GM12878 (cell line): ENCODE measurements around the gene MASP1. TPM values are rescaled to one million over a fixed set of nuclear protein-coding genes. Genes with fewer than 3 reads are reported as not detected.

Experiments
- ATAC-seq: fragments of 200-7000 bp; cut with Tn5 transposase; 3 replicates; pipeline ENCODE4 v1.9.1; 2020; ENCODE audit warnings: mild to moderate bottlenecking, moderate library complexity
- BruUV-seq: library from RNA; stranded (reverse); fragments of 400-500 nt; replicated peaks from 2 replicates; lab custom pipeline; 2021; lab: Mats Ljungman, UMichigan
- CTCF ChIA-PET: fragments of 300-600 bp; sonication (Branson Sonifier 250); formaldehyde crosslinking; extraction: SDS; loops from one replicate; lab custom pipeline; 2021; ENCODE audit warnings: inconsistent platforms; lab: Yijun Ruan, JAX
- POLR2A ChIA-PET: fragments of 350-600 bp; formaldehyde crosslinking; extraction: SDS; loops from one replicate; lab custom pipeline; 2021; ENCODE audit warnings: inconsistent platforms; lab: Charles Lee
- RAD21 ChIA-PET: fragments of 300-600 bp; sonication (Branson Sonifier 250); formaldehyde crosslinking; loops from one replicate; lab custom pipeline; 2023; ENCODE audit warnings: antibody characterized with exemption; ENCODE audit not compliant: unreplicated experiment; lab: Charles Lee
- SMC1A ChIA-PET: fragments of 300-600 bp; sonication (Branson Sonifier 250); formaldehyde crosslinking; loops from one replicate; lab custom pipeline; 2023; ENCODE audit not compliant: unreplicated experiment, uncharacterized antibody; lab: Charles Lee
- DNase-seq: peaks from one replicate; pipeline ENCODE4 v3.0.0-alpha.2; 2011; ENCODE audit warnings: low read depth, low spot score
- FAIRE-seq: peaks from 3 replicates; lab custom pipeline; 2011; peaks lifted over from hg19 to GRCh38; lab: Jason Lieb, UNC
- H2AFZ ChIP-seq: 2 replicates; pipeline ENCODE4 v1.6.0; 2011; ENCODE audit warnings: low read depth, low read length, control low read depth; ENCODE audit not compliant: control insufficient read depth
- H3K27ac ChIP-seq: 2 replicates; pipeline ENCODE4 v1.5.1; 2011; ENCODE audit warnings: control low read depth; ENCODE audit not compliant: control insufficient read depth, insufficient read depth
- H3K27me3 ChIP-seq, 2 experiments: replicated peaks in 1 of 2; 2 replicates each; pipeline versions ENCODE4 v1.6.0 to v1.6.1; 2011; ENCODE audit warnings: low read length in 1 of 2; ENCODE audit not compliant: control insufficient read depth in 2 of 2, insufficient read depth in 2 of 2
- H3K36me3 ChIP-seq, 2 experiments: 2 replicates each; pipeline ENCODE4 v1.5.1; 2011; ENCODE audit warnings: low read length in 1 of 2; ENCODE audit not compliant: control insufficient read depth in 2 of 2, insufficient read depth in 2 of 2
- H3K4me1 ChIP-seq: 2 replicates; pipeline ENCODE4 v1.6.1; 2011; ENCODE audit warnings: mild to moderate bottlenecking, low read length, moderate library complexity, mixed read lengths; ENCODE audit not compliant: control insufficient read depth, insufficient read depth
- H3K4me2 ChIP-seq: 2 replicates; pipeline ENCODE4 v1.6.0; 2011; ENCODE audit warnings: control low read depth; ENCODE audit not compliant: control insufficient read depth, insufficient read depth
- H3K4me3 ChIP-seq: fragments of 200-600 bp; sonication (generic); 2 replicates; pipeline ENCODE4 v1.5.1; 2016
- H3K79me2 ChIP-seq: 2 replicates; pipeline ENCODE4 v1.6.0; 2011; ENCODE audit warnings: low read length; ENCODE audit not compliant: control insufficient read depth, insufficient read depth
- H3K9ac ChIP-seq: 2 replicates; pipeline ENCODE4 v1.8.0; 2011; ENCODE audit warnings: low read length, control low read depth, mixed read lengths; ENCODE audit not compliant: control insufficient read depth, insufficient read depth
- H3K9me3 ChIP-seq: replicated peaks from 3 replicates; pipeline ENCODE4 v1.5.1; 2011; ENCODE audit warnings: mild to moderate bottlenecking, low read length; ENCODE audit not compliant: control insufficient read depth, insufficient read depth
- H4K20me1 ChIP-seq: 2 replicates; pipeline ENCODE4 v1.6.0; 2011; ENCODE audit not compliant: control insufficient read depth, insufficient read depth
- ATF2 ChIP-seq: IDR thresholded peaks from 2 replicates; pipeline ENCODE4 v1.6.1; 2012; ENCODE audit warnings: low read length, inconsistent platforms
- CHD2 ChIP-seq: IDR thresholded peaks from 2 replicates; pipeline ENCODE4 v1.6.1; 2011; ENCODE audit warnings: low read depth, low read length, improper control_type of control experiment, borderline replicate concordance
- FOS ChIP-seq: IDR thresholded peaks from 3 replicates; pipeline ENCODE4 v1.6.1; 2011; ENCODE audit warnings: borderline replicate concordance; ENCODE audit not compliant: insufficient read length; ENCODE audit errors: extremely low read depth
- HCFC1 ChIP-seq: fragments of 150-350 bp; IDR thresholded peaks from 2 replicates; pipeline ENCODE4 v1.6.1; 2014; ENCODE audit warnings: low read length
- IKZF1 ChIP-seq: fragments of 450-650 bp; conservative IDR thresholded peaks from 2 replicates; pipeline ENCODE4 v1.6.1; 2017; ENCODE audit warnings: antibody characterized with exemption, mild to moderate bottlenecking
- IRF5 ChIP-seq: fragments of 450-650 bp; IDR thresholded peaks from 2 replicates; pipeline ENCODE4 v1.6.1; 2017; ENCODE audit warnings: borderline replicate concordance
- LARP7 ChIP-seq: fragments of 450-650 bp; IDR thresholded peaks from 2 replicates; pipeline ENCODE4 v1.6.1; 2017; ENCODE audit warnings: mild to moderate bottlenecking
- NFXL1 ChIP-seq: fragments of 450-650 bp; IDR thresholded peaks from 2 replicates; pipeline ENCODE4 v1.6.1; 2017; ENCODE audit warnings: antibody characterized with exemption, mild to moderate bottlenecking, borderline replicate concordance
- NR2C1 ChIP-seq: fragments of 450-650 bp; IDR thresholded peaks from 2 replicates; pipeline ENCODE4 v1.6.1; 2017; ENCODE audit warnings: antibody characterized with exemption, mild to moderate bottlenecking, moderate library complexity
- PAX5 ChIP-seq: IDR thresholded peaks from 2 replicates; pipeline ENCODE4 v1.6.1; 2011; ENCODE audit warnings: low read depth, low read length, borderline replicate concordance
- PML ChIP-seq: IDR thresholded peaks from 2 replicates; pipeline ENCODE4 v1.6.1; 2012; ENCODE audit warnings: low read length, inconsistent platforms
- POLR2AphosphoS5 ChIP-seq: IDR thresholded peaks from 2 replicates; pipeline ENCODE4 v1.6.1; 2011; ENCODE audit warnings: mild to moderate bottlenecking, low read length, inconsistent platforms
- RAD21 ChIP-seq: IDR thresholded peaks from 2 replicates; pipeline ENCODE4 v1.6.1; 2011; ENCODE audit warnings: mild to moderate bottlenecking, low read depth, low read length, moderate library complexity; ENCODE audit not compliant: insufficient read depth
- SMAD1 ChIP-seq: fragments of 450-650 bp; IDR thresholded peaks from 2 replicates; pipeline ENCODE4 v1.6.1; 2018; ENCODE audit warnings: mild to moderate bottlenecking, low read depth; ENCODE audit not compliant: partially characterized antibody
- SP1 ChIP-seq: IDR thresholded peaks from one replicate; pipeline ENCODE4 v1.6.1; 2011; ENCODE audit warnings: low read depth, low read length
- TBL1XR1 ChIP-seq: IDR thresholded peaks from 2 replicates; pipeline ENCODE4 v1.6.1; 2012; ENCODE audit warnings: low read depth, low read length, improper control_type of control experiment
- WRNIP1 ChIP-seq: IDR thresholded peaks from 2 replicates; pipeline ENCODE4 v1.6.1; 2011; ENCODE audit warnings: low read depth, low read length, improper control_type of control experiment, borderline replicate concordance
- ZBTB33 ChIP-seq: fragments of 450-650 bp; IDR thresholded peaks from 2 replicates; pipeline ENCODE4 v1.6.1; 2017; ENCODE audit warnings: mild to moderate bottlenecking
- ZNF217 ChIP-seq: fragments of 450-650 bp; IDR thresholded peaks from 2 replicates; pipeline ENCODE4 v1.6.1; 2017; ENCODE audit warnings: antibody characterized with exemption, mild to moderate bottlenecking
- ZNF24 ChIP-seq: fragments of 450-650 bp; IDR thresholded peaks from 2 replicates; pipeline ENCODE4 v1.6.1; 2017; ENCODE audit warnings: antibody characterized with exemption, mild to moderate bottlenecking
- in situ Hi-C: fragments of 300-500 bp; cut with MboI; formaldehyde crosslinking; loops from 9 replicates; pipeline ENCODE4 v1.14.3; 2018; ENCODE audit warnings: mixed read lengths
- intact Hi-C: fragments of 100-400 bp; cut with micrococcal nuclease; formaldehyde crosslinking; loops from one replicate; pipeline ENCODE4 v1.14.2; 2022; ENCODE audit not compliant: unreplicated experiment
- polyA plus RNA-seq, 11 experiments: library from polyadenylated mRNA; depleted of rRNA in 4 of 11; unstranded in 6 of 11; stranded (reverse) in 5 of 11; fragments of >200 nt; fragmentation: Nextera tagmentation in 4 of 11; fragmentation: Illumina TruSeq in 1 of 11; extraction: Ambion mirVana in 4 of 11; extraction: Trizol in 1 of 11; gene quantifications; 1 replicate in 1 of 11; 2 replicates in 10 of 11; pipeline versions ENCODE4 v1.2.1 to v1.2.3, GENCODE V29; 2011 to 2016; ENCODE audit warnings: inconsistent platforms in 2 of 11, missing spikeins in 2 of 11, low read depth in 1 of 11
- total RNA-seq, 4 experiments: library from RNA; depleted of rRNA in 3 of 4; stranded (reverse); fragments of >200 nt in 3 of 4; fragmentation: Illumina TruSeq in 1 of 4; extraction: Trizol in 1 of 4; gene quantifications; 2 replicates each; pipeline versions ENCODE4 v1.2.1 to v1.2.3, GENCODE V29; 2013 to 2021

The MASP1 gene
- total and polyA plus RNA-seq, 10 of the 15 experiments (the other 5 are each of a cell fraction or from before 2014, with no cell fraction given) = 0.05 TPM; not detected in 9

- DNase-seq = no peak
- H3K27ac ChIP-seq = no peak overlapping the region
- ChIA-PET CTCF (no interaction called here), POLR2A (no interaction called here), SMC1A (no interaction called here), RAD21 (interaction anchor here (1.2 kb wide), 1 partner anchor 416 kb away, joined by 3 read pairs; no protein-coding TSS in a partner anchor)
- no peaks in the 10 kb centered on the region for H3K36me3 ChIP-seq
- H3K79me2 ChIP-seq = no peaks in the 10 kb centered on the region
- no peak for FAIRE-seq
- H3K4me2 ChIP-seq = no peak overlapping the region
- no peak overlapping the region for H3K4me3 ChIP-seq
- H3K9me3 ChIP-seq = no peaks in the 10 kb centered on the region
- ATAC-seq = no peak
- in situ Hi-C loops (no loop called here), intact Hi-C loops (no loop called here)
- no TSS peak for BruUV-seq
- TF ChIP-seq HCFC1 = no peak
- no peak for TF ChIP-seq SP1
- no peak for TF ChIP-seq WRNIP1
- TF ChIP-seq NR2C1 = no peak
- TF ChIP-seq ATF2 = no peak
- no peak for TF ChIP-seq PAX5
- TF ChIP-seq IKZF1 = no peak
- TF ChIP-seq ZNF24 = no peak
- no peak for TF ChIP-seq LARP7
- TF ChIP-seq POLR2AphosphoS5 = no peak
- no peak for TF ChIP-seq ZBTB33
- no peak for TF ChIP-seq ZNF217
- no peak for TF ChIP-seq SMAD1
- no peak for TF ChIP-seq NFXL1
- no peak for TF ChIP-seq PML
- no peak for TF ChIP-seq TBL1XR1
- no peak for TF ChIP-seq FOS
- TF ChIP-seq RAD21 = no peak
- no peak for TF ChIP-seq CHD2
- TF ChIP-seq IRF5 = no peak
- H2AFZ ChIP-seq = no peak overlapping the region
- H3K27me3 ChIP-seq = peaks cover 0 to 2% of the 10 kb centered on the region in 2 experiments
- no peaks in the 10 kb centered on the region for H3K4me1 ChIP-seq
- no peaks in the 10 kb centered on the region for H4K20me1 ChIP-seq
- no peak overlapping the region for H3K9ac ChIP-seq
Observed at GRCh38 chr3:187263270-187263669, 28.3 kb downstream of the MASP1 start.
